NCI-H187 (cell line): Measurements from ENCODE around the gene APOBEC3G.
"Not testable (repeated sequence)": the region's sequence is repeated elsewhere in the genome, so short reads cannot be mapped to it uniquely, and the experiment has no call there.

Source experiments
- DNase-seq, 2 experiments: peaks; one replicate each; lab custom pipeline; 2025; lab: John Stamatoyannopoulos, UW

The APOBEC3G gene

GRCh38 chr22:39077026-39077840, at the start of gene APOBEC3G:
Gene APOBEC3G, plus strand, starts transcription at chr22:39077275. Its CDS starts 87 bp downstream, at chr22:39077362.
- DNase-seq: not testable (repeated sequence)

- DNase-seq: no peak
Observed at GRCh38 chr22:39027717-39028116, 49.4 kb upstream of the APOBEC3G start.

GRCh38 chr22:39028281-39028680, 48.8 kb upstream of the APOBEC3G start:
- no peak for DNase-seq

- DNase-seq: no peak
Observed at GRCh38 chr22:39029227-39029626, 47.8 kb upstream of the APOBEC3G start.

- no peak for DNase-seq
Observed at GRCh38 chr22:39030705-39031104, 46.4 kb upstream of the APOBEC3G start.

GRCh38 chr22:39031434-39032295, 45.4 kb upstream of the APOBEC3G start:
- DNase-seq: not testable (repeated sequence)

- DNase-seq: not testable (repeated sequence)
Observed at GRCh38 chr22:39037071-39037470, 40.0 kb upstream of the APOBEC3G start.

- no peak for DNase-seq
Observed at GRCh38 chr22:39039306-39040126, 37.6 kb upstream of the APOBEC3G start.

- not testable (repeated sequence) for DNase-seq
Observed at GRCh38 chr22:39040155-39040537, 36.9 kb upstream of the APOBEC3G start.

GRCh38 chr22:39040538-39041296, 36.4 kb upstream of the APOBEC3G start, which contains the start of gene APOBEC3F:
Gene APOBEC3F, plus strand, starts transcription at chr22:39040864. Its CDS starts 97 bp downstream, at chr22:39040961.
- DNase-seq: not testable (repeated sequence)

GRCh38 chr22:39041908-39042307, 35.2 kb upstream of the APOBEC3G start:
- DNase-seq: no peak

- DNase-seq: not testable (repeated sequence)
Observed at GRCh38 chr22:39043063-39043462, 34.0 kb upstream of the APOBEC3G start.

GRCh38 chr22:39045136-39045535, 31.9 kb upstream of the APOBEC3G start:
- not testable (repeated sequence) for DNase-seq

GRCh38 chr22:39049486-39049885, 27.6 kb upstream of the APOBEC3G start:
- DNase-seq: not testable (repeated sequence)

GRCh38 chr22:39051844-39052495, 25.1 kb upstream of the APOBEC3G start:
- DNase-seq: not testable (repeated sequence)

GRCh38 chr22:39055658-39056057, 21.4 kb upstream of the APOBEC3G start:
- no peak for DNase-seq

GRCh38 chr22:39061290-39061689, 15.8 kb upstream of the APOBEC3G start:
- not testable (repeated sequence) for DNase-seq

GRCh38 chr22:39061951-39062350, 15.1 kb upstream of the APOBEC3G start:
- DNase-seq: not testable (repeated sequence)

- DNase-seq: not testable (repeated sequence)
Observed at GRCh38 chr22:39063904-39064303, 13.2 kb upstream of the APOBEC3G start.
